IPS-18c (cell line): ENCODE data around the gene ATP13A4.
"Not testable (repeated sequence)": the region's sequence is repeated elsewhere in the genome, so short reads cannot be mapped to it uniquely, and the experiment has no call there.

Experiments used
- H3K4me3 ChIP-seq: 2 replicates; pipeline ENCODE4 v1.7.0; 2013; ENCODE audit warnings: low read depth, mild to moderate bottlenecking, low read length, moderate library complexity; ENCODE audit not compliant: insufficient read depth
- H3K9me3 ChIP-seq: one replicate; pipeline ENCODE4 v1.6.1; 2013; ENCODE audit warnings: mild to moderate bottlenecking, low read length, moderate library complexity; ENCODE audit not compliant: control insufficient read depth, insufficient read depth

Gene ATP13A4

GRCh38 chr3:193564012-193564411, 9.3 kb upstream of the ATP13A4 start:
- Histone ChIP-seq H3K9me3 (no peaks in the 10 kb centered on the region), H3K4me3 (no peak overlapping the region)

GRCh38 chr3:193563426-193563825, 8.7 kb upstream of the ATP13A4 start:
- H3K4me3 ChIP-seq, result no peak overlapping the region
- no peaks in the 10 kb centered on the region for H3K9me3 ChIP-seq

GRCh38 chr3:193560870-193561269, 6.2 kb upstream of the ATP13A4 start:
- Histone ChIP-seq H3K4me3 (no peak overlapping the region), H3K9me3 (no peaks in the 10 kb centered on the region)

GRCh38 chr3:193560091-193560490, 5.4 kb upstream of the ATP13A4 start:
- Histone ChIP-seq H3K9me3 (no peaks in the 10 kb centered on the region), H3K4me3 (no peak overlapping the region)

- Histone ChIP-seq H3K9me3 (no peaks in the 10 kb centered on the region), H3K4me3 (no peak overlapping the region)
Measured at GRCh38 chr3:193559100-193559499, 4.4 kb upstream of the ATP13A4 start.

- H3K9me3 ChIP-seq, result no peaks in the 10 kb centered on the region
- no peak overlapping the region for H3K4me3 ChIP-seq
Measured at GRCh38 chr3:193556841-193557240, 2.1 kb upstream of the ATP13A4 start.

GRCh38 chr3:193553586-193553985, 1.1 kb downstream of the ATP13A4 start:
- H3K4me3 ChIP-seq, result no peak overlapping the region
- H3K9me3 ChIP-seq, result no peaks in the 10 kb centered on the region

- no peak overlapping the region for H3K4me3 ChIP-seq
- no peaks in the 10 kb centered on the region for H3K9me3 ChIP-seq
Measured at GRCh38 chr3:193552923-193553322, 1.8 kb downstream of the ATP13A4 start.

GRCh38 chr3:193548406-193548805, 6.3 kb downstream of the ATP13A4 start:
- Histone ChIP-seq H3K9me3 (no peaks in the 10 kb centered on the region), H3K4me3 (no peak overlapping the region)

GRCh38 chr3:193546129-193546528, 8.6 kb downstream of the ATP13A4 start:
- H3K9me3 ChIP-seq, result no peaks in the 10 kb centered on the region
- no peak overlapping the region for H3K4me3 ChIP-seq

- Histone ChIP-seq H3K4me3 (no peak overlapping the region), H3K9me3 (no peaks in the 10 kb centered on the region)
Measured at GRCh38 chr3:193545304-193545703, 9.4 kb downstream of the ATP13A4 start.

GRCh38 chr3:193544289-193544688, 10.4 kb downstream of the ATP13A4 start:
- no peaks in the 10 kb centered on the region for H3K9me3 ChIP-seq
- H3K4me3 ChIP-seq, result no peak overlapping the region

GRCh38 chr3:193530231-193531165, 24.2 kb downstream of the ATP13A4 start:
- no peaks in the 10 kb centered on the region for H3K9me3 ChIP-seq
- no peak overlapping the region for H3K4me3 ChIP-seq

- not testable (repeated sequence) for H3K4me3 ChIP-seq
Measured at GRCh38 chr3:193526085-193526484, 28.6 kb downstream of the ATP13A4 start.

GRCh38 chr3:193522473-193522872, 32.2 kb downstream of the ATP13A4 start:
- no peaks in the 10 kb centered on the region for H3K9me3 ChIP-seq
- H3K4me3 ChIP-seq, result no peak overlapping the region

More at GRCh38 chr3:193526085-193526484, 28.6 kb downstream of the ATP13A4 start:
- not testable (repeated sequence) for H3K9me3 ChIP-seq

GRCh38 chr3:193520738-193521137, 34.0 kb downstream of the ATP13A4 start:
- Histone ChIP-seq H3K9me3 (no peaks in the 10 kb centered on the region), H3K4me3 (no peak overlapping the region)

GRCh38 chr3:193515966-193516365, 38.7 kb downstream of the ATP13A4 start:
- H3K4me3 ChIP-seq, result no peak overlapping the region
- no peaks in the 10 kb centered on the region for H3K9me3 ChIP-seq

- Histone ChIP-seq H3K4me3 (no peak overlapping the region), H3K9me3 (no peaks in the 10 kb centered on the region)
Measured at GRCh38 chr3:193510154-193510553, 44.5 kb downstream of the ATP13A4 start.
